Karpas-422 (cell line): ENCODE data around the gene NKX2-1. TPM values are rescaled to one million over a fixed set of nuclear protein-coding genes. Genes with fewer than 3 reads are reported as not detected.

ENCODE experiments used
- DNase-seq: peaks from one replicate; pipeline ENCODE4 v3.0.0-alpha.2; 2015
- H2AFZ ChIP-seq: fragments of 200-600 bp; sonication (generic); 2 replicates; pipeline ENCODE4 v1.6.1; 2014; ENCODE audit warnings: antibody characterized with exemption, low read length, mixed read lengths
- H3K27ac ChIP-seq: fragments of 200-600 bp; sonication (generic); 2 replicates; pipeline ENCODE4 v1.5.1; 2014; ENCODE audit warnings: mild to moderate bottlenecking, low read length, moderate library complexity
- H3K27me3 ChIP-seq: fragments of 200-600 bp; sonication (generic); 2 replicates; pipeline ENCODE4 v1.6.1; 2014; ENCODE audit warnings: low read length, mixed read lengths
- H3K36me3 ChIP-seq: fragments of 200-600 bp; sonication (generic); 2 replicates; pipeline ENCODE4 v1.6.1; 2014; ENCODE audit warnings: low read length, mixed read lengths; ENCODE audit not compliant: insufficient read depth
- H3K4me1 ChIP-seq: fragments of 200-600 bp; sonication (generic); 2 replicates; pipeline ENCODE4 v1.6.1; 2014; ENCODE audit warnings: mild to moderate bottlenecking, low read length, mixed read lengths
- H3K4me2 ChIP-seq: fragments of 200-600 bp; sonication (generic); 2 replicates; pipeline ENCODE4 v1.6.1; 2014; ENCODE audit warnings: low read length, low read depth, mild to moderate bottlenecking; ENCODE audit not compliant: poor library complexity, severe bottlenecking
- H3K4me3 ChIP-seq: fragments of 200-600 bp; sonication (generic); 2 replicates; pipeline ENCODE4 v1.5.1; 2014; ENCODE audit warnings: mild to moderate bottlenecking, antibody characterized with exemption, low read length, mixed read lengths
- H3K79me2 ChIP-seq: fragments of 200-600 bp; sonication (generic); 2 replicates; pipeline ENCODE4 v1.6.1; 2014; ENCODE audit warnings: mild to moderate bottlenecking, low read length, mixed read lengths
- H3K9ac ChIP-seq: fragments of 200-600 bp; sonication (generic); 2 replicates; pipeline ENCODE4 v1.6.0; 2014; ENCODE audit warnings: low read length
- H3K9me2 ChIP-seq: fragments of 200-600 bp; sonication (generic), shearing (Covaris generic); replicated peaks from 2 replicates; pipeline ENCODE4 v1.6.0; 2014; ENCODE audit warnings: mild to moderate bottlenecking, low read length, moderate library complexity; ENCODE audit not compliant: insufficient read depth
- H3K9me3 ChIP-seq: fragments of 300-700, 200-600 bp; sonication (generic); 2 replicates; pipeline ENCODE4 v1.6.1; 2014; ENCODE audit warnings: low read length, mixed read lengths
- H4K20me1 ChIP-seq: fragments of 200-600 bp; sonication (generic); 2 replicates; pipeline ENCODE4 v1.6.1; 2014; ENCODE audit warnings: mild to moderate bottlenecking, antibody characterized with exemption, low read length, low read depth; ENCODE audit not compliant: insufficient read depth
- total RNA-seq: library from RNA; depleted of rRNA; stranded (reverse); fragments of >200 nt; shearing (Covaris generic); gene quantifications from 2 replicates; pipeline ENCODE4 v1.2.3, GENCODE V29; 2014; ENCODE audit warnings: low replicate concordance

NKX2-1 gene
- total RNA-seq, 1 experiment from 2014 or later = not detected

GRCh38 chr14:36503771-36504741 lies 16.0 kb downstream of the NKX2-1 start:
- Histone ChIP-seq H3K9me3 (no peaks in the 10 kb centered on the region), H4K20me1 (no peaks in the 10 kb centered on the region), H3K4me1 (no peaks in the 10 kb centered on the region), H2AFZ (no peak overlapping the region), H3K36me3 (no peaks in the 10 kb centered on the region), H3K27me3 (no peaks in the 10 kb centered on the region), H3K27ac (no peak overlapping the region), H3K4me2 (no peak overlapping the region), H3K4me3 (no peak overlapping the region), H3K9ac (no peak overlapping the region), H3K9me2 (no peaks in the 10 kb centered on the region), H3K79me2 (no peaks in the 10 kb centered on the region)
- DNase-seq = no peak

DNA sequence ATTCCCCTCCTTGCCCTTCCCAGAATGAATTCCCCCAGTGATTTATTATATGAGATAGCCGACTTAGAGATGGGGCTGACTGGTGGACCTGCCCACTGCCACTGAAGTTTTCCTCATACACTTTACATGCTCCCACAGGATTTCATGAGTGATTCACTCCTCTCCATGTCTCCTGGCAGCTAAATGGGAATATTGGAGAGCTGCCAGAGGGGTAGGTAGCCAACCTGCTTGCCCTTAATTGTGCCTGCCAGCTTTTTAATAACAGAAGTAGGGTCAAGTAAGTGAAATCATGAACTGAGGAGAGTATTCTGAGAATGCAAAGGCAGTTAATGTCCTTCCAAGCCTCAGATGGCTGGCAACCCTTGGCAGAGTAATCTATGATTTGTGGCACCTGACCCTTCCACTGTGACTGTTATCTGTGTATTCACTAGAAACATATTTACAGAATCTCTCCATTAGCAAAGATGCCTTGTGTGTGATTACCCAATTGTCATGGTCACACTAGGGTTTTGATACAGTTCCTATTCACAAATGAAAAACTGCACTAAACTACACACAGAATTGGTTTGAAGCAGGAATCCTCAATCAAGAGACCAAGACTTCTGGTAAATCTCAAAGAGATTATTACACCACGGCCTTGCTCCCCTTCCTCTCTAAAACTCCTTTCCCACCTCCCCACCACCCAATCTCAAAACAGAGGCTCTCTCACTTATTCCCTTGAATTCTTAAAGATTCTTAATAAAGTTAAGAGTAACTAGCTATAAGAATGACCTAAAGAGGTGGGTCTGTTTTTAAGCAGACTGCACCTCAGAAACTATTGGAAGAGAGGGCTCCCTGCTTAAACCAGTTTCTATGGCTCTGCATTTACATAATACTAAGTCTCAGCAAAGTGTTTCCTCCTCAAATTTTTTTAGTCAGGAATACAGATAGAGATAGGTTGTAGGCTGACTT lies 17.2 kb downstream of the NKX2-1 start:
- no peak overlapping the region for H2AFZ ChIP-seq
- no peaks in the 10 kb centered on the region for H4K20me1 ChIP-seq
- no peaks in the 10 kb centered on the region for H3K36me3 ChIP-seq
- no peak overlapping the region for H3K4me3 ChIP-seq
- no peaks in the 10 kb centered on the region for H3K4me1 ChIP-seq
- H3K9me3 ChIP-seq = no peaks in the 10 kb centered on the region
- no peak overlapping the region for H3K27ac ChIP-seq
- H3K9me2 ChIP-seq = no peaks in the 10 kb centered on the region
- no peak overlapping the region for H3K9ac ChIP-seq
- no peaks in the 10 kb centered on the region for H3K27me3 ChIP-seq
- H3K4me2 ChIP-seq = no peak overlapping the region
- H3K79me2 ChIP-seq = no peaks in the 10 kb centered on the region
- no peak for DNase-seq

GRCh38 chr14:36498938-36499337 lies 21.1 kb downstream of the NKX2-1 start:
- H2AFZ ChIP-seq = no peak overlapping the region
- no peak for DNase-seq
- no peak overlapping the region for H3K4me2 ChIP-seq
- H4K20me1 ChIP-seq = no peaks in the 10 kb centered on the region
- no peaks in the 10 kb centered on the region for H3K4me1 ChIP-seq
- H3K36me3 ChIP-seq = no peaks in the 10 kb centered on the region
- no peak overlapping the region for H3K4me3 ChIP-seq
- no peaks in the 10 kb centered on the region; the same call in 1 of the 2 replicates for H3K27me3 ChIP-seq
- H3K9me2 ChIP-seq = no peaks in the 10 kb centered on the region
- no peak overlapping the region for H3K9ac ChIP-seq
- H3K79me2 ChIP-seq = no peaks in the 10 kb centered on the region
- no peaks in the 10 kb centered on the region for H3K9me3 ChIP-seq
- H3K27ac ChIP-seq = no peak overlapping the region

GRCh38 chr14:36496346-36496745 lies 23.7 kb downstream of the NKX2-1 start:
- DNase-seq = no peak
- Histone ChIP-seq H3K27ac (no peak overlapping the region), H3K36me3 (no peaks in the 10 kb centered on the region), H3K9ac (no peak overlapping the region), H3K27me3 (no peaks in the 10 kb centered on the region; the same call in 1 of the 2 replicates), H3K4me1 (no peaks in the 10 kb centered on the region), H4K20me1 (no peaks in the 10 kb centered on the region), H3K9me3 (no peaks in the 10 kb centered on the region), H3K79me2 (no peaks in the 10 kb centered on the region), H3K4me2 (no peak overlapping the region), H3K9me2 (no peaks in the 10 kb centered on the region), H2AFZ (no peak overlapping the region), H3K4me3 (no peak overlapping the region)

DNA sequence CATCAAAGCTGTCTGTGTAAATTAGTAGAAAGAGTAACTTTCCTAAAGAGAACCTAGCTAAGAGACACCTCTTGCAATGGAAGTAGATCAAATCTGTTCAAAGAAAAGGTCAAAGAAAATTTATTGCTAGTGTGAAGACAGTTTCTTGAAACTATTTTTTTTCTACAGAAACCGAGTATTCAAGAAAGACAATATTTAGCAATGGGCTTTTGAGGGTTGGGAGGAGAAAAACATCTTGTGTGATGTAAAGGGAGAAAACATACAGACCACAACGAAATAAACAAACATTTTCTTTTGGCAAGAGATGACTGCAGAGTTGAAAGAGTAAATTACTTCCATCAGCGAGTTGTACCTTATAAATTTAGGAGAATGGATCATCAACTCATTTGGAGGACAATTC lies 24.4 kb downstream of the NKX2-1 start:
- Histone ChIP-seq H3K4me2 (no peak overlapping the region), H3K9me2 (no peaks in the 10 kb centered on the region), H3K27ac (no peak overlapping the region), H3K79me2 (no peaks in the 10 kb centered on the region), H3K4me1 (no peaks in the 10 kb centered on the region), H4K20me1 (no peaks in the 10 kb centered on the region), H3K9me3 (no peaks in the 10 kb centered on the region), H3K27me3 (no peaks in the 10 kb centered on the region; the same call in 1 of the 2 replicates), H3K9ac (no peak overlapping the region), H3K4me3 (no peak overlapping the region), H3K36me3 (no peaks in the 10 kb centered on the region), H2AFZ (no peak overlapping the region)
- no peak for DNase-seq

- no peak overlapping the region for H3K4me2 ChIP-seq
- no peaks in the 10 kb centered on the region for H3K9me2 ChIP-seq
- H3K27ac ChIP-seq = no peak overlapping the region
- no peaks in the 10 kb centered on the region; the same call in 1 of the 2 replicates for H3K27me3 ChIP-seq
- H3K36me3 ChIP-seq = no peaks in the 10 kb centered on the region
- no peak overlapping the region for H3K4me3 ChIP-seq
- H3K4me1 ChIP-seq = no peaks in the 10 kb centered on the region
- H2AFZ ChIP-seq = no peak overlapping the region
- H3K9me3 ChIP-seq = no peaks in the 10 kb centered on the region
- H4K20me1 ChIP-seq = no peaks in the 10 kb centered on the region
- no peak for DNase-seq
- H3K9ac ChIP-seq = no peak overlapping the region
- H3K79me2 ChIP-seq = no peaks in the 10 kb centered on the region
These were observed 26.3 kb downstream of the NKX2-1 start for GRCh38 chr14:36493761-36494160.

DNA sequence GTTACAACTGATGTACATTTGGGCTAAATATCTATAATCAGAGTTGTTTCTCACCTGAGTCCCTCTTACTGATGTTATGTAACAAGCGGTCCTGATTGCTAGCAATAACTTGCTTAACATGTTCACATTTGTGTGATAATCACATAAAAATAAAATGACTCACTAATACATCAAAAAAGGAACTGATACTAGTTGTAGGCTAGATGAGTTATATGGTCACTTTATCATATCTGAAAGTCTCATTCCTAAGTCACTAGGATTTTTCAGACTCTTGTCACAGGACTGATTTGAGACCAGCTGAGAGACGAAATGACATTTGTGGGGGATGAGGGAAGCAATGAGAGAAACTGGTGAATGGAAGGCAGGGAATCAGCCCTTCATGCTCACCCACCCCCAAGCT lies 34.3 kb downstream of the NKX2-1 start:
- Histone ChIP-seq H3K27ac (no peak overlapping the region), H3K27me3 (no peaks in the 10 kb centered on the region), H3K4me3 (no peak overlapping the region), H4K20me1 (no peaks in the 10 kb centered on the region), H3K9me3 (no peaks in the 10 kb centered on the region), H3K4me1 (no peaks in the 10 kb centered on the region), H3K4me2 (no peak overlapping the region), H3K9me2 (no peaks in the 10 kb centered on the region), H2AFZ (no peak overlapping the region), H3K36me3 (no peaks in the 10 kb centered on the region), H3K9ac (no peak overlapping the region), H3K79me2 (no peaks in the 10 kb centered on the region)
- DNase-seq = peak; percentile 50

GRCh38 chr14:36479344-36479743 lies 40.7 kb downstream of the NKX2-1 start:
- Histone ChIP-seq H3K4me1 (peaks cover 3% of the 10 kb centered on the region; the same call in 1 of the 2 replicates), H4K20me1 (no peaks in the 10 kb centered on the region), H3K36me3 (no peaks in the 10 kb centered on the region), H3K9me3 (no peaks in the 10 kb centered on the region), H3K4me3 (no peak overlapping the region), H3K27ac (no peak overlapping the region), H3K9ac (no peak overlapping the region), H3K4me2 (no peak overlapping the region), H3K27me3 (no peaks in the 10 kb centered on the region), H3K79me2 (no peaks in the 10 kb centered on the region), H3K9me2 (no peaks in the 10 kb centered on the region), H2AFZ (no peak overlapping the region)
- DNase-seq = no peak
